GM19023 (cell line): ENCODE results near the gene ALDH1A1.

Experiments
- ATAC-seq: cut with Tn5 transposase; IDR thresholded peaks from one replicate; pipeline ENCODE4 v1.9.1; 2021; ENCODE audit warnings: mild to moderate bottlenecking, moderate library complexity; ENCODE audit not compliant: unreplicated experiment

Gene ALDH1A1

GRCh38 chr9:72952914-72953313 lies at the start of gene ALDH1A1:
Gene ALDH1A1, minus strand, starts transcription at chr9:72953053. Its CDS starts 53 bp downstream, at chr9:72953000.
- ATAC-seq: no peak

GRCh38 chr9:73001860-73002259 lies 49.0 kb upstream of the ALDH1A1 start:
- no peak for ATAC-seq

- ATAC-seq: no peak
Observed at GRCh38 chr9:72998363-72998762, 45.5 kb upstream of the ALDH1A1 start.

- no peak for ATAC-seq
Observed at GRCh38 chr9:72997387-72997995, 44.6 kb upstream of the ALDH1A1 start.

- ATAC-seq: no peak
Observed at GRCh38 chr9:72996684-72997314, 43.9 kb upstream of the ALDH1A1 start.

GRCh38 chr9:72996114-72996513 lies 43.3 kb upstream of the ALDH1A1 start:
- no peak for ATAC-seq

GRCh38 chr9:72995131-72996024 lies 42.5 kb upstream of the ALDH1A1 start:
- ATAC-seq: no peak

GRCh38 chr9:72991772-72992171 lies 38.9 kb upstream of the ALDH1A1 start:
- ATAC-seq: no peak

GRCh38 chr9:72990397-72991182 lies 37.7 kb upstream of the ALDH1A1 start:
- ATAC-seq: no peak

- no peak for ATAC-seq
Observed at GRCh38 chr9:72986522-72987116, 33.8 kb upstream of the ALDH1A1 start.

GRCh38 chr9:72985746-72986145 lies 32.9 kb upstream of the ALDH1A1 start:
- no peak for ATAC-seq

- no peak for ATAC-seq
Observed at GRCh38 chr9:72984991-72985390, 32.1 kb upstream of the ALDH1A1 start.

GRCh38 chr9:72984226-72984947 lies 31.5 kb upstream of the ALDH1A1 start:
- ATAC-seq: no peak

GRCh38 chr9:72983512-72984225 lies 30.8 kb upstream of the ALDH1A1 start:
- no peak for ATAC-seq

- ATAC-seq: no peak
Observed at GRCh38 chr9:72983056-72983455, 30.2 kb upstream of the ALDH1A1 start.

GRCh38 chr9:72982146-72982799 lies 29.4 kb upstream of the ALDH1A1 start:
- ATAC-seq: no peak

GRCh38 chr9:72981433-72981832 lies 28.6 kb upstream of the ALDH1A1 start:
- ATAC-seq: no peak

GRCh38 chr9:72980600-72981265 lies 27.9 kb upstream of the ALDH1A1 start:
- no peak for ATAC-seq
